ENCODE data around the gene EVX2. TPM values are rescaled to one million over a fixed set of nuclear protein-coding genes. Genes with fewer than 3 reads are reported as not detected.

The EVX2 gene
- total and polyA plus RNA-seq, 2 of the 4 experiments (the other 2 are of a cell fraction) = not detected

GRCh38 chr2:176038694-176039093 is 45.1 kb downstream of the EVX2 start:
- H3K9ac ChIP-seq (ENCODE audit: low read depth, low read length) = no peak overlapping the region
- H4K8ac ChIP-seq (ENCODE audit: low read depth in 2 of 2, low read length in 2 of 2) = no peak overlapping the region
- H2AFZ ChIP-seq (replicated peaks; ENCODE audit: low read length, poor library complexity) = no peak overlapping the region
- H3K9me3 ChIP-seq (ENCODE audit: control insufficient read depth, insufficient read depth, low read length) = no peaks in the 10 kb centered on the region
- H3K4ac ChIP-seq (ENCODE audit: low read depth, low read length) = no peak overlapping the region
- intact Hi-C loops (cut with micrococcal nuclease) (no loop called here), in situ Hi-C loops (cut with MboI; ENCODE audit: low sequenced_read_pairs) (no loop called here), dilution Hi-C loops (cut with HindIII; ENCODE audit: low sequenced_read_pairs, unreplicated experiment) (no loop called here)
- H3K9me1 ChIP-seq (ENCODE audit: insufficient read depth, low read length) = no peaks in the 10 kb centered on the region
- ChIA-PET POLR2A (ENCODE audit: unreplicated experiment) (no interaction called here), CTCF (no interaction called here)
- no peak overlapping the region for H2BK20ac ChIP-seq (ENCODE audit: low read depth, low read length)
- H3K27ac ChIP-seq (ENCODE audit: insufficient read depth, low read length) = no peak overlapping the region
- no peak overlapping the region for H2AK5ac ChIP-seq (ENCODE audit: low read depth, low read length)
- no peak overlapping the region for H4K5ac ChIP-seq (ENCODE audit: low read depth, low read length)
- H2BK15ac ChIP-seq (ENCODE audit: low read depth, low read length) = no peak overlapping the region
- DNase-seq (no peak), ATAC-seq (ENCODE audit: low read depth) (no peak)
- H3K36me3 ChIP-seq (ENCODE audit: control insufficient read depth, insufficient read depth, low read length) = no peaks in the 10 kb centered on the region
- no peaks in the 10 kb centered on the region for H3K79me1 ChIP-seq (ENCODE audit: low read depth in 1 of 2, low read length in 2 of 2)
- TF ChIP-seq FOS (IDR thresholded peaks at IDR 0.05; ENCODE audit: low read depth, low read length) = no peak
- WGBS, 2 experiments (ENCODE audit: extremely low coverage in 2 of 2, insufficient read length in 1 of 2) = no CpG with 5 or more reads among the region's 2 CpGs
- H3K27me3 ChIP-seq (ENCODE audit: control insufficient read depth, insufficient read depth, low read length) = no peaks in the 10 kb centered on the region
- H3K4me3 ChIP-seq (ENCODE audit: insufficient read depth, low read depth, low read length) = no peak overlapping the region
- no peak overlapping the region for H2BK5ac ChIP-seq (ENCODE audit: low read depth, low read length, poor library complexity, severe bottlenecking)
- no peaks in the 10 kb centered on the region for H4K20me1 ChIP-seq (ENCODE audit: insufficient read depth, low read length)
- no peak overlapping the region for H2BK120ac ChIP-seq (ENCODE audit: low read depth, low read length)
- H3K4me2 ChIP-seq (ENCODE audit: low read depth, low read length) = no peak overlapping the region
- H3K4me1 ChIP-seq (ENCODE audit: control insufficient read depth, insufficient read depth, low read length) = no peaks in the 10 kb centered on the region
- H3K23ac ChIP-seq (ENCODE audit: low read depth, low read length) = no peak overlapping the region
- no peak overlapping the region for H2AK9ac ChIP-seq (replicated peaks; ENCODE audit: low read depth, low read length, poor library complexity)
- no TSS peak for BruUV-seq (replicated peaks)
- no peak overlapping the region for H4K91ac ChIP-seq (ENCODE audit: insufficient read depth, low read depth, low read length)
- H3K14ac ChIP-seq (replicated peaks; ENCODE audit: low read depth, low read length) = no peak overlapping the region
- no peak overlapping the region for H3K56ac ChIP-seq (ENCODE audit: extremely low read depth, insufficient read depth, low read length)
- H3K18ac ChIP-seq (ENCODE audit: low read depth, low read length) = no peak overlapping the region

Measured in IMR-90 (cell line).